Pancreas (tissue), 10 donors: ENCODE data around the gene PPP1R16B. TPM values are rescaled to one million over a fixed set of nuclear protein-coding genes. Genes with fewer than 3 reads are reported as not detected.
"Not testable (repeated sequence)": the region's sequence is repeated elsewhere in the genome, so short reads cannot be mapped to it uniquely, and the experiment has no call there.

Experiments used
- ATAC-seq, 4 donors: fragments of 200-7000 bp; cut with Tn5 transposase; one replicate each; pipeline versions ENCODE4 v1.8.0 to v1.9.1; 2020; ENCODE audit warnings: mild to moderate bottlenecking in 4 of 4, moderate library complexity in 4 of 4
- DNase-seq, 6 donors: peaks; one replicate each; pipeline ENCODE4 v3.0.0-alpha.2; 2020
- FAIRE-seq: peaks from 2 replicates; lab custom pipeline; 2012; peaks lifted over from hg19 to GRCh38; lab: Jason Lieb, UNC
- H3K27ac ChIP-seq, 4 donors: fragments of 200-600 bp; sonication (generic); 1 replicate in 3 of 4; 2 replicates in 1 of 4; pipeline versions ENCODE4 v1.5.0 to v1.8.0; 2020
- H3K27me3 ChIP-seq, 4 donors: fragments of 200-600 bp; one replicate each; pipeline ENCODE4 v1.8.0; 2021
- H3K36me3 ChIP-seq, 3 donors: fragments of 200-600 bp; sonication (generic) in 1 of 3; one replicate each; pipeline versions ENCODE4 v1.5.0 to v1.8.0; 2020 to 2021
- H3K4me1 ChIP-seq, 3 donors: fragments of 200-600 bp; one replicate each; pipeline ENCODE4 v1.8.0; 2021
- H3K4me3 ChIP-seq, 4 donors: fragments of 200-600 bp; sonication (generic) in 2 of 4; one replicate each; pipeline versions ENCODE4 v1.5.0 to v1.8.0; 2020 to 2021
- H3K9me3 ChIP-seq, 4 donors: fragments of 200-600 bp; one replicate each; pipeline ENCODE4 v1.8.0; 2021
- CTCF ChIP-seq, 4 donors: fragments of 200-600 bp; sonication (generic) in 3 of 4; IDR thresholded peaks; one replicate each; pipeline versions ENCODE4 v1.5.0 to v1.8.0; 2021; ENCODE audit warnings: antibody characterized with exemption in 4 of 4
- WGBS, 2 donors: extraction: QIAGEN DNeasy Blood & Tissue Kit; methylation state at CpG; one replicate each; pipeline ENCODE4 v1.1.7; 2013; 5-methylcytosine and 5-hydroxymethylcytosine counted together
- intact Hi-C, 3 donors: fragments of 100-400 bp; cut with DNase I; formaldehyde crosslinking; loops; one replicate each; pipeline versions ENCODE4 v1.11.1 to v1.14.2; 2022
- polyA plus RNA-seq, 2 donors: library from polyadenylated mRNA; stranded (reverse); fragments of 200-250 nt; gene quantifications; one replicate each; pipeline ENCODE4 v1.2.3, GENCODE V29; 2013
- total RNA-seq, 6 donors: library from RNA; stranded (reverse); fragmentation: NEBNext Ultra II Directional in 4 of 6; extraction: Animal tissue kit (Norgen Biotek cat#: 25700) in 4 of 6; gene quantifications; one replicate each; pipeline versions ENCODE4 v1.2.1 to v1.2.4, GENCODE V29; 2021 to 2023
- donor health status: healthy with polysubstance abuse.
- donor health status: DM: no; HTN: no; CAD: no; lungs with moderate emphysema.
- donor health status: DM: no; HTN: no; CAD: no.
- donor health status: control.
- donor health status: control.
- donor health status: Bipolar disorder and iron deficiency.
- donor health status: DM: yes; HTN: yes; CAD: no.
- donor health status: DM: no; HTN: no; CAD: no.
- donor health status: DM: no; HTN: no; CAD: no.
- donor health status: DM: yes; HTN: yes; CAD: no.

Gene PPP1R16B
- total and polyA plus RNA-seq, 8 donors: 1.0 to 2.7 (median 1.3) TPM

- no peak for TF ChIP-seq CTCF (IDR thresholded peaks at IDR 0.05)
- no peak for DNase-seq
- WGBS, 2 donors: 70 to 71% methylated on average over 4 of the region's 4 CpGs
- Histone ChIP-seq H3K27ac (no peak overlapping the region), H3K4me3 (no peak overlapping the region), H3K4me1 (no peaks in the 10 kb centered on the region), H3K9me3 (no peaks in the 10 kb centered on the region), H3K27me3 (peaks cover 0 to 5% (median 1%) of the 10 kb centered on the region in 4 donors), H3K36me3 (no peaks in the 10 kb centered on the region)
- no peak for ATAC-seq
- FAIRE-seq: no peak
- intact Hi-C loops: no loop called here
These were observed 6.3 kb downstream of the PPP1R16B start for GRCh38 chr20:38811769-38812168.

- H3K9me3 ChIP-seq: no peaks in the 10 kb centered on the region
- DNase-seq (no peak), ATAC-seq (no peak), FAIRE-seq (no peak)
- intact Hi-C loops: no loop called here
- H3K27ac ChIP-seq: no peak overlapping the region
- TF ChIP-seq CTCF (IDR thresholded peaks at IDR 0.05): no peak
- no peak overlapping the region for H3K4me3 ChIP-seq
- H3K36me3 ChIP-seq: no peaks in the 10 kb centered on the region
- H3K27me3 ChIP-seq: peaks cover 0 to 1% (median 0%) of the 10 kb centered on the region in 4 donors
- 47 to 56% methylated on average over 5 of the region's 5 CpGs for WGBS, 2 donors
- no peaks in the 10 kb centered on the region for H3K4me1 ChIP-seq
These were observed 6.7 kb downstream of the PPP1R16B start for GRCh38 chr20:38812182-38812581.

GRCh38 chr20:38812709-38813573, 7.4 kb downstream of the PPP1R16B start:
- FAIRE-seq: no peak
- H3K4me1 ChIP-seq: no peaks in the 10 kb centered on the region
- no peak for TF ChIP-seq CTCF (IDR thresholded peaks at IDR 0.05)
- intact Hi-C loops: no loop called here
- H3K4me3 ChIP-seq: no peak overlapping the region
- ATAC-seq: no peak
- DNase-seq: no peak
- no peaks in the 10 kb centered on the region for H3K36me3 ChIP-seq
- no peaks in the 10 kb centered on the region for H3K9me3 ChIP-seq
- no peak overlapping the region for H3K27ac ChIP-seq
- H3K27me3 ChIP-seq: no peaks in the 10 kb centered on the region
- 78 to 81% methylated on average over 4 of the region's 4 CpGs for WGBS, 2 donors

- H3K27ac ChIP-seq, H3K4me1 ChIP-seq, ATAC-seq, H3K9me3 ChIP-seq, DNase-seq, FAIRE-seq, intact Hi-C loops, H3K4me3 ChIP-seq, H3K36me3 ChIP-seq, H3K27me3 ChIP-seq: not testable (repeated sequence)
- WGBS, 2 donors: 86 to 91% methylated on average over 6 of the region's 6 CpGs
These were observed 8.1 kb downstream of the PPP1R16B start for GRCh38 chr20:38813574-38813962.

GRCh38 chr20:38815446-38815845, 9.9 kb downstream of the PPP1R16B start:
- H3K9me3 ChIP-seq: no peaks in the 10 kb centered on the region
- DNase-seq (no peak), ATAC-seq (no peak), FAIRE-seq (no peak)
- H3K4me3 ChIP-seq: no peak overlapping the region
- intact Hi-C loops: no loop called here
- no peaks in the 10 kb centered on the region for H3K36me3 ChIP-seq
- H3K27me3 ChIP-seq: no peaks in the 10 kb centered on the region
- TF ChIP-seq CTCF (IDR thresholded peaks at IDR 0.05): no peak
- H3K27ac ChIP-seq: no peak overlapping the region
- no peaks in the 10 kb centered on the region for H3K4me1 ChIP-seq
